Ishikawa (cell line): Measurements from ENCODE around the gene NEURL1.

Experiments used
- CEBPB ChIP-seq: IDR thresholded peaks from 2 replicates; pipeline ENCODE4 v1.6.1; 2012
- CREB1 ChIP-seq: IDR thresholded peaks from 2 replicates; pipeline ENCODE4 v1.6.1; 2012; ENCODE audit warnings: low read depth
- EGR1 ChIP-seq: IDR thresholded peaks from 2 replicates; pipeline ENCODE4 v1.6.1; 2012
- EP300 ChIP-seq: IDR thresholded peaks from 2 replicates; pipeline ENCODE4 v1.6.1; 2012; ENCODE audit warnings: borderline replicate concordance
- FOXM1 ChIP-seq: IDR thresholded peaks from 2 replicates; pipeline ENCODE4 v1.6.1; 2012; ENCODE audit warnings: low read depth, borderline replicate concordance
- MAX ChIP-seq: IDR thresholded peaks from 2 replicates; pipeline ENCODE4 v1.6.1; 2012
- RAD21 ChIP-seq: IDR thresholded peaks from 2 replicates; pipeline ENCODE4 v1.6.1; 2012; ENCODE audit warnings: low read depth
- REST ChIP-seq: IDR thresholded peaks from 2 replicates; pipeline ENCODE4 v1.6.1; 2012; ENCODE audit warnings: low read depth, mild to moderate bottlenecking
- TAF1 ChIP-seq: IDR thresholded peaks from 2 replicates; pipeline ENCODE4 v1.6.1; 2012; ENCODE audit warnings: low read depth, mild to moderate bottlenecking
- TCF12 ChIP-seq: IDR thresholded peaks from 2 replicates; pipeline ENCODE4 v1.6.1; 2012; ENCODE audit warnings: low read depth
- YY1 ChIP-seq: IDR thresholded peaks from 2 replicates; pipeline ENCODE4 v1.6.1; 2012; ENCODE audit warnings: low read depth
- ZBTB7A ChIP-seq: IDR thresholded peaks from 2 replicates; pipeline ENCODE4 v1.6.1; 2012; ENCODE audit warnings: low read depth

GRCh38 chr10:103474077-103474476 is 19.4 kb upstream of the NEURL1 start:
- TF ChIP-seq MAX (no peak), EP300 (no peak), TAF1 (no peak), EGR1 (no peak), RAD21 (no peak), REST (no peak), YY1 (no peak), ZBTB7A (no peak), FOXM1 (no peak), CEBPB (no peak), TCF12 (no peak), CREB1 (no peak)
